HG02763 (cell line): Measurements from ENCODE around the gene DOCK11.
"Not testable (repeated sequence)": the region's sequence is repeated elsewhere in the genome, so short reads cannot be mapped to it uniquely, and the experiment has no call there.

ENCODE experiments used
- ATAC-seq: cut with Tn5 transposase; IDR thresholded peaks from one replicate; pipeline ENCODE4 v1.9.1; 2021; ENCODE audit warnings: mild to moderate bottlenecking, moderate library complexity; ENCODE audit not compliant: unreplicated experiment

Gene DOCK11

GRCh38 chrX:118495061-118495921 is at the start of gene DOCK11:
Gene DOCK11 (plus strand): TSS chrX:118495815. CDS start chrX:118495972, 157 bp downstream.
- ATAC-seq: peak; percentile 65

- ATAC-seq: no peak
Observed at GRCh38 chrX:118448273-118448783, 47.3 kb upstream of the DOCK11 start.

- no peak for ATAC-seq
Observed at GRCh38 chrX:118455013-118455412, 40.6 kb upstream of the DOCK11 start.

- no peak for ATAC-seq
Observed at GRCh38 chrX:118459494-118459893, 36.1 kb upstream of the DOCK11 start.

GRCh38 chrX:118464501-118464900 is 31.1 kb upstream of the DOCK11 start:
- no peak for ATAC-seq

- ATAC-seq: no peak
Observed at GRCh38 chrX:118468122-118468521, 27.5 kb upstream of the DOCK11 start.

GRCh38 chrX:118470721-118471347 is 24.8 kb upstream of the DOCK11 start:
- not testable (repeated sequence) for ATAC-seq

DNA sequence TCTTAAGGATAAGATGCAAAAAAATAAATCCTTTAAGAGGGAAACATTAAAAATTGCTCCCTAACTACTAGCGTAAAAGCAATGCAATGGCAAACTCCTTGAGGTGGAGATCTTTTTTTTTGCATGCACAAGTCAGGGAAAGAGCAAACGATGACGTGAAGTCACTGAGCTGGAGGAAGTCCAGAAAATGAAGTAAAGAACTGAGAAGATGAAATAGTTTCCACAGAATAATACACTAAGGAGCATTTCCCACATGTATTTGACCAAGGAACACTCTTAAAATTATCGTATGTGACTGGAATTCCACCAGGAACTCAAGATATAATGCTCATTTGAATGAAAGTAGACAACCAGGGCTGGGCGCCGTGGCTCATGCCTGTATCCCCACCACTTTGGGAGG is 21.0 kb upstream of the DOCK11 start:
- ATAC-seq: no peak

- ATAC-seq: no peak
Observed at GRCh38 chrX:118475903-118476302, 19.7 kb upstream of the DOCK11 start.

DNA sequence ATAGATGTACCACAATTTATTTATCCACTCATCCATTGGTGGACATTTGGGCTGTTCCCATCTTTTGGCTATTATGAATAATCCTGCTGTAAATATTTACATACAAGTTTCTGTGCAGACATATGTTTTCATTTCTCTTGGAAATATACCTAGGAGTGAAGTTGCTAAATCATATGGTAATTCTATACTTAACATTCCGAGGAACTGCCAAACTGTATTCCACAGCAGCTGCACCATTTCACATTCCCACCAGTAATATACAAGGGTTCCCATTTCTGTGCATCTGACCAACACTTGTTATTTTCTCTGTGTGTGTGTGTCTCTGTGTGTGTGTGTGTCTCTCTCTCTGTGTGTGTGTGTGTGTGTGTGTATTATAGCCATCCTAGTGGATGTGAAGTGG is 15.4 kb upstream of the DOCK11 start:
- ATAC-seq: no peak

- not testable (repeated sequence) for ATAC-seq
Observed at GRCh38 chrX:118482384-118482783, 13.2 kb upstream of the DOCK11 start.

GRCh38 chrX:118484216-118484903 is 11.3 kb upstream of the DOCK11 start:
- no peak for ATAC-seq

DNA sequence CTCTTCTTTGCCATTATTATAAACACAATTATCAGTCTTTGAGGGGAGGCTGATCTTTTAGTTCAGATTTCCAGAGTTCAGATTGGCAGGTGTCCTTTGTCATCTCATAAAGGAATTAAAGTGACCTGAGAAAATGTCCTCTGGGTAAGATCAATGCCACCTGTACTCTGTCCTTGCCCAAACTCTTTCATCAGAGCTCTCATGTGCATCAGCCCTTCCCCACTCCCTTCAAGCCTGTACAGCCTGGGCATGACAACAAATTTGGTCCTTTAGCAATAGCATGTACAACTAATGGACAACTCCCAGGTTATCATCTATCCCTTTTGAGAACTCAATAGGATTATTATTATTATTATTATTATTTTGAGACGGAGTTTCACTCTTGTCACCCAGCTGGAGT is 8.9 kb upstream of the DOCK11 start:
- not testable (repeated sequence) for ATAC-seq

- no peak for ATAC-seq
Observed at GRCh38 chrX:118493016-118493415, 2.6 kb upstream of the DOCK11 start.

GRCh38 chrX:118493653-118494297 is 1.8 kb upstream of the DOCK11 start:
- ATAC-seq: no peak

GRCh38 chrX:118495958-118496762 is 545 bp downstream of the DOCK11 start:
- peak; percentile 50 for ATAC-seq

DNA sequence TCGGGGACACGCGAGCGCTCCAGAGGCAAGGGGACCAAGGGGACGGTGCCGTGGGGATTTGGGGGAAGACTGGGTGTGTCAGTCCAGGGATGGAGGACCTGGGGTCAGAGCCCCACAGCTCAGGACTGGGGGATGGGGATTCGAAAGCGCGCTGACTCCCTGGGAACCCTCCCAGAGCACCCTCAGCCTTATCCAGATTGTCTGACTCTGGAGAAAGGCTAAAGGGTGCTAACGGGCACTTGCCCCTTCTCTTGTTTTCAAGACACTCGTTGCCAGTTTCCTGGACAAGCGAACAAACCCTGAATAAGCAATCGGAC is 1.1 kb downstream of the DOCK11 start:
- no peak for ATAC-seq

DNA sequence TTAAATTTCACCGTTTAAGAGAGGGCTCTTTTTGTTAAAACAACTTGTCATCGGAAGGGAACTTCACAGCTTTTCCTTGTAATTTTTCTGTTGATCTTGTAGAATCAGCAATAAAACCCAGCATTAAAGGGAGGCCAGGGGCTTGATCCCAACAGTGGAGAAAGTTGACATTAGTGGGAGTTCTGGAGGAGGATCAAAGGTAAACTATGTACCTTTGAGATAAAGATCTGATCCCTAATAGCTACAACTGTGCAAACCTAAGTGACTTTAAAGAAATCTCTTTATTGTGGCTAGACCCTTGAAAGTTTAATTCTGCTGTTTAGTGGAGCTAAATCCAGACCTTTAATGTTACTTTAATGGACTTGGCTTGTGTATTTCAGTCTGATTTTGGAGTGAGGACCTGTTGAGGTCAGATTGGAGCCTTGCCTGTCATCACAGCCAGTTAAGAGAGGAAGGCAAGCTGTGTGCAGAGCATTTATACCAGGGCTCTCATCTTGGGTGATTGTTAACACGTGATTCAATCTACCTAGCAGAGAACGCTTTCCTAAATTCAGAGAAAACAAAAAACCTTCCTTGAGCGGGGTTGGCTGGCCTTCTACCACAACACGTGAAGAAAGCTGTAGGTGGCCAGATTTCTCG is 1.7 kb downstream of the DOCK11 start:
- no peak for ATAC-seq

- no peak for ATAC-seq
Observed at GRCh38 chrX:118498351-118498750, 2.7 kb downstream of the DOCK11 start.

DNA sequence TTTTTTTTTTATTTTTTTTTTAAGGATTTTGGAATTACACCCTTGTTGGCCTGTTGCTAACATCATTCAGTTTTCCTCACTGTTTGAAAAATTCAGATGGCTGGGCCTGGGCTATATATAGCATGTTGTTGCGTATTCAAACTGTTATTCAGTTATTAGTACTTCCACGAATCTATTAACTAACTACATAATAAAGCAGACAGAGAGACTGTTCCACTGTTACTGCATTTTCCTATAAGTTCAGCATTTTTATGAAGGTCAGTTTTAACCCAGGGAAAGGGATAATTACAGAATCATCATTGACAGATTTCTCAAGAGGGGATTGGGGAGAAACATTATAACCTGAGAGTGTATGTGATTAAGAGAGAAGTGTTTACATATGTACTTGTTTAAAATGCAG is 3.1 kb downstream of the DOCK11 start:
- no peak for ATAC-seq
